COLO829 (cell line): Measurements from ENCODE around the gene S1PR2.
"Not testable (repeated sequence)": the region's sequence is repeated elsewhere in the genome, so short reads cannot be mapped to it uniquely, and the experiment has no call there.

Source experiments
- DNase-seq: peaks from one replicate; pipeline ENCODE4 v3.0.0; 2012; ENCODE audit warnings: low spot score

The S1PR2 gene

GRCh38 chr19:10190026-10190425, 41.1 kb downstream of the S1PR2 start:
- no peak for DNase-seq

GRCh38 chr19:10189616-10190015, 41.5 kb downstream of the S1PR2 start:
- no peak for DNase-seq

DNA sequence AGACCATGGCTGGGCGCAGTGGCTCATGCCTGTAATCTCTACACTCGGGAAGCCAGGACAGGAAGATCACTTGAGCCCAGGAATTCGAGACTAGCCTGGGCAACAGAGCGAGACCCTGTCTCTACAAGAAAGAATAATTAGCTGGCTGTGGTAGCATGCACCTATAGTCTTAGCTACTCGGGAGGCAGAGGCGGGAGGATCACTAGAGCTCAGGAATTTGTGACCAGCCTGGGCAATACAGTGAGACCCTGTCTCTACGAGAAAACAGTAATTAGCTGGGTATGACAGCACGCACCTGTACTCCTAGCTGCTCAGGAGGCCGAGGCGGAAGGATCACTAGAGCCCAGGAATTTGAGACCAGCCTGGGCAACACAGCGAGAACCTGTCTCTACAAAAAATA, 43.8 kb downstream of the S1PR2 start:
- no peak for DNase-seq

DNA sequence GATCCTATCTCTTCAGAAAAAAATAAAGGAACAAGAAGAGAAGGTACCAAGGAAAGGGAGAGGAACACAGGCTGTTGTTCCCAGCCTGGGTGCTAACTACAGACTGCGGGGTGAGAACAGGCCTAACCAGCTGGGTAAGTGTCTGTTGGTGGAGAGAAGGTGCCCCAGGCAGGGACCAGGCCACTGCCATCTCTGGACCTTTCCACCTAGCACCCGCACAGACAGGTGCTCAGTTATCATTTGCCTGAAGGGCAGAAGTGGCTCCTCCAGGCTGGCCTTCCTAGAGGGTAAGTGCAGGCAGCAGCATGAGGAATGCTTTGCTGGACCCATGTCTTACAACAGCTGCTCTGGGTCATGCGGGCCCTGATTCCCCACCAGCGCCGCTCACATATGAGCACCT, 46.5 kb downstream of the S1PR2 start:
- no peak for DNase-seq

DNA sequence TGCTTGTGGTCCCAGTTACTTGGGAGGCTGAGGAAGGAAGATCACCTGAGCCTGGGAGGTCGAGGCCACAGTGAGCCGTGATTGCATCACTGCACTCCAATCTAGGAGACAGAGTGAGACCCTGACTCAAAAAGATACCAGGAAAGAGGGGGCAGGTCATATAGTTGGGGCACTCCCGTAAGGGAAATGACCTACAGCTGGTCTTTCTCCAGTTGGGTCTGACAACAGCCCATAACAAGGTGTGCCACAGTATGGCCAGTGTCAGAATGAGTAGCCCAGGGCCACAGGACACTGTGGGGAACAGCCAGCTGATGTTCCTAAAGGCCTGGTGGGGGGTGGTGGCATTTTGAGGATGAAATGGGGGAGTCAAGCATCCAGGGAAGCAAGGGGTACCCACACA, 47.2 kb downstream of the S1PR2 start:
- no peak for DNase-seq

DNA sequence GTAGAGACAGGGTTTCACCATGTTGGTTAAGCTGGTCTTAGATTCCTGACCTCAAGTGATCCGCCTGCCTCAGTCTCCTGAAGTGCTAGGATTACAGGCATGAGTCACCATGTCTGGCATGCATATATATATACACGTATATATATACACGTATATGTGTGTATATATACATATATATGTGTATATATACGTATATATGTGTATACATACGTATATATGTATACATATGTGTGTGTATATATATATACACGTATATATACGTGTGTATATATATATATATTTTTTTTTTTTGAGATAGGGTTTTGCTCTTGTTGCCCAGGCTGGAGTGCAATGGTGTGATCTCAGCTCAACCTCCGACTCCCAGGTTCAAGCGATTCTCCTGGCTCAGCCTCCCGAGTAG, 48.3 kb downstream of the S1PR2 start:
- no peak for DNase-seq

GRCh38 chr19:10182076-10182475, 49.1 kb downstream of the S1PR2 start:
- DNase-seq = no peak

DNA sequence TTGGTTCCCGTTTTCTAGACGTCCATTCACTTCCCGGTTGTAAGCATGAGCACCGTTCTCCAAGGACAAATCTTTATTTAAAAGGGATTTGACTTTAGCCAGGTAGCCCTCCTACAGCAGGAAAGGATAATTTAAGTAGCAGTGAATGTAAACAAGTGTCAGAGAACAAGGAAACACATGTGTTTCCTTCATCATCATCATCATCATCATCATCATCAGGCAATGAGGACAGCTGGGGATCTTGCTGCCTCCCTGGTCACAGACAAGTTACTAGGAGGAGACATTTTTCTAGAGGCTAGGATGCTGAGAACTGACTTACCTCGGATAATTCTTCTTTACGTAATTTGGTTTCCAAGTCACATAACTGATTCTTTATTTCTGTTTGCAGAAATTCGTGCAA, 50.7 kb downstream of the S1PR2 start:
- no peak for DNase-seq

DNA sequence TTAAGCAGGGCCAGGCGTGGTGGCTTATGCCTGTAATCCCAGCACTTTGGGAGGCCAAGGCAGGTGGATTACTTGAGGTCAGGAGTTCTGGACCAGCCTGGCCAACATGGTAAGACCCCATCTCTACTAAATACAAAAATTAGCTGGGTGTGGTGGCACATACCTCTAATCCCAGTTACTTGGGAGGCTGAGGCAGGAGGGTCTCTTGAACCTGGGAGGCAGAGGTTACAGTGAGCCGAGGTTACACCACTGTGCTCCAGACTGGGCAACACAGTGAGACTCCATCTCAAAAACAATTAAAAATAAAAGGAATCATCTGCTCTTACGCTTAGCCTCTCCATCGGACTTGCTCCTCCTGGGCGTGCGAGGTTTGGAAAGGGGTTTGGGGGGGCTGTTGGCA, 51.1 kb downstream of the S1PR2 start:
- DNase-seq = not testable (repeated sequence)

- DNase-seq = no peak
These were observed 57.6 kb downstream of the S1PR2 start for GRCh38 chr19:10173527-10173926.
